GM10266 (cell line): Measurements from ENCODE around the gene GFI1.
A peak's percentile ranks its signal among the peaks of the same experiment; 100 is the strongest.

Experiments
- DNase-seq: peaks from one replicate; pipeline ENCODE4 v3.0.0; 2012; ENCODE audit errors: extremely low spot score
- TF ChIP-seq, protein P1 (sequence below): IDR thresholded peaks from 2 replicates; pipeline ENCODE4 v1.5.1; 2012; ENCODE audit warnings: mild to moderate bottlenecking, low read depth; ENCODE audit not compliant: control insufficient read depth, insufficient read depth; ENCODE audit errors: missing control alignments

GFI1 gene

GRCh38 chr1:92485381-92486250, 1.1 kb downstream of the GFI1 start:
- TF ChIP-seq, protein P1, sequence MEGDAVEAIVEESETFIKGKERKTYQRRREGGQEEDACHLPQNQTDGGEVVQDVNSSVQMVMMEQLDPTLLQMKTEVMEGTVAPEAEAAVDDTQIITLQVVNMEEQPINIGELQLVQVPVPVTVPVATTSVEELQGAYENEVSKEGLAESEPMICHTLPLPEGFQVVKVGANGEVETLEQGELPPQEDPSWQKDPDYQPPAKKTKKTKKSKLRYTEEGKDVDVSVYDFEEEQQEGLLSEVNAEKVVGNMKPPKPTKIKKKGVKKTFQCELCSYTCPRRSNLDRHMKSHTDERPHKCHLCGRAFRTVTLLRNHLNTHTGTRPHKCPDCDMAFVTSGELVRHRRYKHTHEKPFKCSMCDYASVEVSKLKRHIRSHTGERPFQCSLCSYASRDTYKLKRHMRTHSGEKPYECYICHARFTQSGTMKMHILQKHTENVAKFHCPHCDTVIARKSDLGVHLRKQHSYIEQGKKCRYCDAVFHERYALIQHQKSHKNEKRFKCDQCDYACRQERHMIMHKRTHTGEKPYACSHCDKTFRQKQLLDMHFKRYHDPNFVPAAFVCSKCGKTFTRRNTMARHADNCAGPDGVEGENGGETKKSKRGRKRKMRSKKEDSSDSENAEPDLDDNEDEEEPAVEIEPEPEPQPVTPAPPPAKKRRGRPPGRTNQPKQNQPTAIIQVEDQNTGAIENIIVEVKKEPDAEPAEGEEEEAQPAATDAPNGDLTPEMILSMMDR, result peak; percentile 76
- peak; percentile 84 for DNase-seq

DNA sequence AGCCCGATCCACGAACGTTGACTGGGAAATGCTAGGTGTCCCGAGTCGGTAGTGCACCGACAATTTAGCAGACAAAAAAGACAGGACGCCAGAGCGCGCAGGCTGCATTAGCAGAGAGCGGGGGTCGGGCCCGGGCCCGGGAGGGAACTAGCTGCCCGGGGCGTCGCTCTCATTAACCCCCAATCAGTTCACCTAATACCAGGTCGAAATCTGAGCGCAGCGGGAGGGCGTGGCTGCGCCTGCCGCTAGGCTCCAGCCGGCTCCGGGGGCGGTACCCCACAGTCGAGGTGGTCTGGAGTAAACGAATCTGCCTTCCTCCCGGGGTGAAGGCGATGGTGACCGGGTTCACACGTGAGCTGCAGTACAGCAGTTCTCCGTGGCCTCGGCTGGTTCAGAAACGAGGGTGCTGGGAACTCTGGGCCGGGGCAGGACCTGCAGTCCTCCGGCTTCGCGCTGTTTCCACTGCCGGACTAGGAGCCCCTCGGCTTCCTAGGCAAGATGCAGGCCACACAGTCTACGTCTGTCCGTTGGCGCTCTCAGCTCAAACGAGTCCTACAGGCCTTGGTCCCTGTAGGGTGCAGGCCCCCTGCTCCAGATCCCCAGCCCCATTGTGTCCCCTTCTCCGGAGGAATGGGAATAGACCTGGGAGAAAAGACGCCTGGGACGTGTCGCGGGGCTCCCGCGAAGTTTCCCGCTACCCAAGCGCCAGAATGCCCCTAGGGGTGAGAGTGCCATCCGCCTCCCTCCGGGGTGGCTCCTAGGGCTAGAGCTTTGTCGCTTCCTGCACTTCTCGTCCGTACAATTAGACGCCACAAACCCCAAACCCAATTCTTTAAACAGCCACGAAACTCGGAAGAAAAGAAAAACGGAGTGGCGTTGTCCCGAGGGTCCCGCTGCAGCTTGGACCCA, 2.0 kb downstream of the GFI1 start:
- TF ChIP-seq, protein P1, result no peak
- DNase-seq, result peak; percentile 78

DNA sequence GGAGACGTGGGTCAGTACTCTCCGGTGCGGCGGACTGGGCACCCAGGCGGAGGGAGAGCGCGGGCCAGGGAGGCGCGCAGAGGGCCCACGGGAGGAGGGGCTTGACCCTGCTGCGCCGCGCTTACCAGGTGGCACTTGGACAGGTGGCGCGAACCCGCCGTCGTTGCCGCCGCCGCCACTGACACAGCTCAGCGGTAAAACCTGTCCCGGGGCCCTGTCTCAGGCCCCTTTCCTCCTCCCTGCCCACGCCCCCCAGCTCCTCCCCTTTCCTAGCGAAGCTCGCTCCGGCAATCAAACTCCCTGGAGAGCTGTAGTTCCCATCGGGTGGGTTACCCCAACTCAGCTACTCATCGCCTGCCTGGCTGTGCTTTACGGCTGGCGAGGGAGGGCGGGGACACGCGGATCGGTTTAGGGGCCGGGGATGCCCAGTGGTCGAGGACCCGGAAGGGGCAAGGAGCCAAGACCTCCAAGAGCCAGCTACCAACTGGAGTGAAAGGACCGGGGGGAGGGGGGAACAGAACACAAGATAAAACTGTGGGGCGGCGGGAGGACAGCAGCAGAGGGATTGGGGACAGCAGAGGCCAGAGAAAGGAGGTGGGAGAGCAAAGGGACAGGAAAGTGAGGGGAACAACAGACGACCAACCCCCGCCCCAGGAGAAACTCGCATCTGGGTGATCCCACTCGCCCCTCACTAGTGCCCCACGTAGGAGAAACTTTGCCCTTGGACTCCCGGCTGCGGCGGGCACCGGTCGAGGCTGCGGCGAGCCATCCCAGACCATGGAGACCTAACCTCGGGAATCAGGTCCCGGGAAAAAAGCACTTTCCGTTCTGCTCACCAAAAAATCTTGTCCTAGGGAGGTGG, 2.9 kb downstream of the GFI1 start:
- peak; percentile 72 for DNase-seq
- TF ChIP-seq, protein P1, result no peak

DNA sequence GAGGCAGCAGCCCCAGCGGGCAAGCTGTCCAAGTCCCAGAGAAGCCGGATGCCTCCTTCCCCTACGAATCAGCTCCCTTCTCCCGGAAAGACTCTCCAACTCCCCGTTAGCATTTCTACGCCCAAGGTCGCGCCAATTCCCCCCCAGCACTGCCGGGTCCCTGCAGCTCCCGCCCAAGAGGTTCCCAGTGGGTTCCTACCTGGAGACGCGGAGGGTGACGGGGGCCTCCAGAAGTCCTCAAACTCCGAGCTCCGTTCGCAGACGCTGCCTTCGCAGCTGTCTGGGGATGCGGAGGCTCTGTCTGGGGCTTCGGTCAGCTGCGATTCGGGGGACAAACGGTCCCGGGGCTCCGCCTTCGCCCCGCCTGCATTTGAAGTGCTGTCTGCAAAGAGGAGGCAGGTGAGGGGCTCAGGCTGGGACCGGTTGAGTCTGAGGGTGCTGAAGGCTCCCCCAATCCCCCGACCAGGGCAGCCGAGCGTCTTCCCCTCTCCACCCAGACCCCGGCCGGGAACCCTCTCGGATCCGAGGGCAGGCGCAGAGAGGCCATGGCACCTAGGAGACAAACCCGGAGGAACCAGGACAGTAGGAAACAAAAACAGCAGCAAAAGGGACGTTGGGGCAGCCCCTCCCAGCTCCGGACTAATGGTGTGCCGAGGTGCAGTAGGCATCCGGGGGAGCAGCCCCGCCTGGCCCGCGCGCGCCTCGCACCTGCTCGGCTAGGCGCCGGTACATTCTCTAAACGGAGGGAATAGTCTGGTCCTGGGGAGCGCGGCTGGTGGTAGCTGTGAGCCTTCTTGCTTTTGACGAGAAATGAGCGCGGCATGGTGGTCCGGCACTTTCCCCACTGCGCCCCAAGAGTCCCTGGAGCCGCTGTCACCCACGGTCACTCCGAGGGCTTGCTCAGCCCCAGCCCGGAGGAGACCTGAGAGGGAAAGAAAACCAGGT, 3.8 kb downstream of the GFI1 start:
- TF ChIP-seq, protein P1, result no peak
- peak; percentile 56 for DNase-seq

GRCh38 chr1:92481971-92482664, 4.6 kb downstream of the GFI1 start:
- DNase-seq, result peak; percentile 47

More at GRCh38 chr1:92481971-92482664, 4.6 kb downstream of the GFI1 start:
- TF ChIP-seq, protein P1, result no peak
